Gastrocnemius medialis (tissue), 4 donors: Measurements from ENCODE around the gene TRIM68. TPM values are rescaled to one million over a fixed set of nuclear protein-coding genes. Genes with fewer than 3 reads are reported as not detected.

ENCODE experiments used
- ATAC-seq, 2 donors: fragments of 150-250 bp; one replicate each; pipeline ENCODE4 v1.9.1; 2016
- DNase-seq, 2 donors: peaks; one replicate each; pipeline ENCODE4 v3.0.0-alpha.2; 2019
- H3K27ac ChIP-seq, 4 donors: fragments of 200-600 bp; sonication (generic); 1 replicate in 1 of 4; 2 replicates in 3 of 4; pipeline ENCODE4 v1.5.1; 2016 to 2018; ENCODE audit warnings: mild to moderate bottlenecking in 2 of 4, moderate library complexity in 1 of 4
- H3K27me3 ChIP-seq, 3 donors: fragments of 200-600 bp; sonication (generic) in 2 of 3; 1 replicate in 1 of 3; 2 replicates in 2 of 3; pipeline versions ENCODE4 v1.5.1 to v1.6.0; 2016 to 2019; ENCODE audit warnings: mild to moderate bottlenecking in 1 of 3, moderate library complexity in 1 of 3
- H3K36me3 ChIP-seq, 2 donors: fragments of 200-600 bp; sonication (generic) in 1 of 2; one replicate each; pipeline ENCODE4 v1.5.1; 2017 to 2018
- H3K4me1 ChIP-seq, 2 donors: fragments of 200-600 bp; sonication (generic) in 1 of 2; one replicate each; pipeline ENCODE4 v1.5.1; 2016 to 2017; ENCODE audit warnings: mild to moderate bottlenecking in 2 of 2
- H3K4me3 ChIP-seq, 4 donors: fragments of 200-600 bp; sonication (generic) in 3 of 4; 1 replicate in 1 of 4; 2 replicates in 3 of 4; pipeline ENCODE4 v1.5.1; 2016 to 2019; ENCODE audit warnings: mild to moderate bottlenecking in 2 of 4
- H3K9me3 ChIP-seq, 3 donors: fragments of 200-600 bp; sonication (generic) in 2 of 3; 1 replicate in 1 of 3; 2 replicates in 2 of 3; pipeline ENCODE4 v1.5.1; 2016 to 2019
- CTCF ChIP-seq, 5 experiments: fragments of 450-650 bp in 3 of 5; fragments of 200-600 bp in 2 of 5; sonication (generic) in 2 of 5; IDR thresholded peaks in 4 of 5; conservative IDR thresholded peaks in 1 of 5; 1 replicate in 4 of 5; 2 replicates in 1 of 5; pipeline ENCODE4 v1.5.1; 2016 to 2019; ENCODE audit warnings: antibody characterized with exemption in 5 of 5, mild to moderate bottlenecking in 3 of 5, moderate library complexity in 3 of 5
- POLR2A ChIP-seq, 2 donors: fragments of 450-650 bp; IDR thresholded peaks; one replicate each; pipeline ENCODE4 v1.6.1; 2017; ENCODE audit warnings: antibody characterized with exemption in 2 of 2, mild to moderate bottlenecking in 2 of 2, moderate library complexity in 2 of 2
- in situ Hi-C, 4 donors: fragments of 200-750 bp; cut with MboI; loops; one replicate each; pipeline versions ENCODE4 v1.15.0 to v1.8.0; 2017; ENCODE audit warnings: low sequenced_read_pairs in 4 of 4
- intact Hi-C: fragments of 100-400 bp; cut with DNase I; formaldehyde crosslinking; loops from one replicate; pipeline ENCODE4 v1.15.1; 2023; ENCODE audit warnings: low total_unique reads
- total RNA-seq, 4 donors: library from RNA; depleted of rRNA; stranded (reverse); fragments of >200 nt; gene quantifications; one replicate each; pipeline versions ENCODE4 v1.1.0 to v1.2.3, GENCODE V29; 2016

Gene TRIM68
- total RNA-seq, 4 donors from 2014 or later = 5.8 to 6.3 (median 6.0) TPM

GRCh38 chr11:4636136-4636535, 28.1 kb upstream of the TRIM68 start:
- H3K27ac ChIP-seq = no peak overlapping the region
- no peaks in the 10 kb centered on the region for H3K36me3 ChIP-seq
- no peak overlapping the region for H3K4me3 ChIP-seq
- ATAC-seq (no peak), DNase-seq (no peak)
- no peaks in the 10 kb centered on the region for H3K9me3 ChIP-seq
- H3K4me1 ChIP-seq = no peaks in the 10 kb centered on the region
- H3K27me3 ChIP-seq = no peaks in the 10 kb centered on the region
- intact Hi-C loops (loop anchor here (2.0 to 5.0 kb wide), 2 partner anchors 366 to 1717 kb away; no protein-coding TSS in a partner anchor), in situ Hi-C loops (loop anchor here in 3 of 4 donors (10.0 to 25.0 kb wide), 4 partner anchors 189 to 1176 kb away; partner anchors contain the start of genes OR51F2 (in 2 of the 3), OR51L1 (in 1 of the 3) and OR52N2 (in 1 of the 3))
- TF ChIP-seq POLR2A (IDR thresholded peaks at IDR 0.05) (no peak), CTCF (IDR thresholded peaks at IDR 0.05 in 4 of 5, conservative IDR thresholded peaks at IDR 0.05 in 1 of 5) (no peak)

- no peaks in the 10 kb centered on the region for H3K9me3 ChIP-seq
- no peak for TF ChIP-seq POLR2A (IDR thresholded peaks at IDR 0.05)
- TF ChIP-seq CTCF (IDR thresholded peaks at IDR 0.05 in 4 of 5, conservative IDR thresholded peaks at IDR 0.05 in 1 of 5) = peak in 4 of 5 experiments; percentile 35 to 58 (median 46)
- no peak for DNase-seq
- no peaks in the 10 kb centered on the region for H3K4me1 ChIP-seq
- no peak for ATAC-seq
- intact Hi-C loops = no loop called here
- H3K27me3 ChIP-seq = no peaks in the 10 kb centered on the region
- no peak overlapping the region for H3K27ac ChIP-seq
- H3K4me3 ChIP-seq = no peak overlapping the region
- no peaks in the 10 kb centered on the region for H3K36me3 ChIP-seq
- in situ Hi-C loops = loop anchor here in 2 of 4 donors (25.0 kb wide), 3 partner anchors 361 to 1186 kb away; partner anchors contain the start of genes OR51L1 (in 1 of the 2) and OR52N2 (in 1 of the 2)
These were observed 18.4 kb upstream of the TRIM68 start for GRCh38 chr11:4626207-4627099.

GRCh38 chr11:4619514-4619913, 11.5 kb upstream of the TRIM68 start:
- ATAC-seq = no peak
- DNase-seq = no peak
- in situ Hi-C loops (loop anchor here in 1 of 4 donors (25.0 kb wide), 1 partner anchor 782 kb away; the partner anchor contains the start of gene RHOG), intact Hi-C loops (no loop called here)
- no peaks in the 10 kb centered on the region for H3K27me3 ChIP-seq
- TF ChIP-seq POLR2A (IDR thresholded peaks at IDR 0.05) (no peak), CTCF (IDR thresholded peaks at IDR 0.05 in 4 of 5, conservative IDR thresholded peaks at IDR 0.05 in 1 of 5) (no peak)
- H3K4me3 ChIP-seq = no peak overlapping the region
- no peak overlapping the region for H3K27ac ChIP-seq
- H3K36me3 ChIP-seq = no peaks in the 10 kb centered on the region
- H3K9me3 ChIP-seq = no peaks in the 10 kb centered on the region
- H3K4me1 ChIP-seq = no peaks in the 10 kb centered on the region

GRCh38 chr11:4615856-4616444, 7.9 kb upstream of the TRIM68 start:
- intact Hi-C loops = no loop called here
- Histone ChIP-seq H3K27ac (no peak overlapping the region), H3K36me3 (no peaks in the 10 kb centered on the region), H3K4me1 (no peaks in the 10 kb centered on the region), H3K4me3 (no peak overlapping the region), H3K9me3 (no peaks in the 10 kb centered on the region), H3K27me3 (no peaks in the 10 kb centered on the region)
- ATAC-seq (no peak), DNase-seq (no peak)
- TF ChIP-seq POLR2A (IDR thresholded peaks at IDR 0.05) (no peak), CTCF (IDR thresholded peaks at IDR 0.05 in 4 of 5, conservative IDR thresholded peaks at IDR 0.05 in 1 of 5) (no peak)
- in situ Hi-C loops = loop anchor here in 1 of 4 donors (25.0 kb wide), 1 partner anchor 779 kb away; the partner anchor contains the start of gene RHOG
